Adrenal gland (tissue), 12 donors: Measurements from ENCODE around the gene EFTUD2. TPM values are rescaled to one million over a fixed set of nuclear protein-coding genes. Genes with fewer than 3 reads are reported as not detected.

Experiments used
- DNase-seq, 7 donors: peaks; one replicate each; pipeline ENCODE4 v3.0.0-alpha.2; 2019 to 2020
- H3K27ac ChIP-seq, 5 donors: fragments of 200-600 bp; sonication (generic) in 4 of 5; 1 replicate in 3 of 5; 2 replicates in 2 of 5; pipeline versions ENCODE4 v1.5.1 to v1.8.0; 2016 to 2020; ENCODE audit warnings: mild to moderate bottlenecking in 1 of 5
- H3K27me3 ChIP-seq: fragments of 200-600 bp; 2 replicates; pipeline ENCODE4 v1.8.0; 2021
- H3K36me3 ChIP-seq, 2 donors: fragments of 200-600 bp; replicated peaks in 1 of 2; 1 replicate in 1 of 2; 2 replicates in 1 of 2; pipeline versions ENCODE4 v1.5.1 to v1.8.0; 2018 to 2022
- H3K4me1 ChIP-seq, 2 donors: fragments of 200-600 bp; replicated peaks in 1 of 2; 1 replicate in 1 of 2; 2 replicates in 1 of 2; pipeline versions ENCODE4 v1.5.1 to v1.8.0; 2018 to 2021
- H3K4me3 ChIP-seq, 4 donors: fragments of 200-600 bp; sonication (generic) in 3 of 4; one replicate each; pipeline ENCODE4 v1.5.1; 2016 to 2018
- H3K9me3 ChIP-seq, 3 donors: fragments of 200-600 bp; sonication (generic) in 1 of 3; replicated peaks in 1 of 3; 1 replicate in 2 of 3; 2 replicates in 1 of 3; pipeline versions ENCODE4 v1.5.1 to v1.8.0; 2016 to 2021
- POLR2A ChIP-seq, 2 donors: fragments of 450-650 bp; IDR thresholded peaks; one replicate each; pipeline ENCODE4 v1.6.1; 2017; ENCODE audit warnings: antibody characterized with exemption in 2 of 2, mild to moderate bottlenecking in 2 of 2, moderate library complexity in 1 of 2
- WGBS, 4 donors: extraction: QIAGEN DNeasy Blood & Tissue Kit in 2 of 4; methylation state at CpG; one replicate each; pipeline versions ENCODE4 v1.1.5 to v1.1.7; 2013 to 2017; 5-methylcytosine and 5-hydroxymethylcytosine counted together
- intact Hi-C, 2 donors: fragments of 100-400 bp; cut with DNase I; formaldehyde crosslinking; loops; one replicate each; pipeline versions ENCODE4 v1.14.1 to v1.15.0; 2022 to 2023
- polyA plus RNA-seq, 3 donors: library from polyadenylated mRNA; stranded (reverse); fragments of 200-250 nt in 2 of 3; fragments of 350-450 nt in 1 of 3; fragmentation: Illumina TruSeq in 1 of 3; extraction: RNeasy Lipid Tissue Mini Kit (QIAGEN cat#74804) in 1 of 3; gene quantifications; one replicate each; pipeline ENCODE4 v1.2.3, GENCODE V29; 2013 to 2014
- total RNA-seq, 9 donors: library from RNA; depleted of rRNA in 4 of 9; stranded (reverse); fragments of >200 nt in 4 of 9; fragments of 120-200 nt in 1 of 9; fragmentation: NEBNext Ultra II Directional in 1 of 9; extraction: Animal tissue kit (Norgen Biotek cat#: 25700) in 1 of 9; gene quantifications; one replicate each; pipeline versions ENCODE4 v1.1.0 to v1.2.4, GENCODE V29; 2013 to 2023
- TF ChIP-seq, protein P1 (sequence below), 6 experiments: fragments of 450-650 bp in 4 of 6; fragments of 200-600 bp in 2 of 6; sonication (generic) in 1 of 6; IDR thresholded peaks; 1 replicate in 5 of 6; 2 replicates in 1 of 6; pipeline versions ENCODE4 v1.5.1 to v1.8.0; 2016 to 2021; ENCODE audit warnings: antibody characterized with exemption in 6 of 6, mild to moderate bottlenecking in 2 of 6, moderate library complexity in 1 of 6
- donor health status: healthy with polysubstance abuse.
- donor health status: Bipolar disorder and iron deficiency.
- donor health status: DM: yes; HTN: yes; CAD: no.
- donor health status: DM: no; HTN: no; CAD: no.
- donor health status: DM: no; HTN: no; CAD: no.
- donor health status: DM: yes; HTN: yes; CAD: no.

EFTUD2 gene
- total and polyA plus RNA-seq, 12 donors = 30.5 to 122 (median 87.2) TPM

DNA sequence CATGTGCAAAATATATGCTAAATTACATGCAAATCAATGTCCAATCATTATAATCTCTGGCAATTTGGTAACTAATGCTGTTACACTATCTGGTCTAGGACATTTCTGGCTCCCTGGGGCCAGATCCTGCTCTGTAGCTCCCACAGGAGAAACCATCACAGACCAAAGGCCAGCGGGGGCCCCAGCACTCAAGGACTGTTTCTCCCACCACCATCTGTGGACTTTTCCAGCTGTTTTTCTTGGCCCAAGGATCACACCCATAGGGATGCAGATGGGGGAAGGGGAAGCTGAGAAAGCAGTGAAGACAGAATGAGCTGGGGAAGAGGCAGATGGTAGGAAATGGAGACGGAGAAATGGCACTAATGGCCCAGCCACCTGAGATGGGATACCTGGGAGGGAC is 51.7 kb downstream of the EFTUD2 start, which contains the start of gene HIGD1B:
HIGD1B (plus strand) TSS at position 298 of the 400 bp plus-strand sequence. CDS start 270 bp downstream, outside the sequence.
- intact Hi-C loops = no loop called here
- Histone ChIP-seq H3K27ac (no peak within 1 kb of the TSS), H3K9me3 (no peaks in the 10 kb centered on the region), H3K27me3 (no peaks in the 10 kb centered on the region), H3K4me3 (no peak within 1 kb of the TSS), H3K36me3 (peaks cover 0 to 23% of the 10 kb centered on the region in 2 donors), H3K4me1 (no peaks in the 10 kb centered on the region)
- DNase-seq = no peak
- 51 to 65% (median 63%) methylated on average over 2 of the region's 2 CpGs for WGBS, 4 donors
- TF ChIP-seq, protein P1, sequence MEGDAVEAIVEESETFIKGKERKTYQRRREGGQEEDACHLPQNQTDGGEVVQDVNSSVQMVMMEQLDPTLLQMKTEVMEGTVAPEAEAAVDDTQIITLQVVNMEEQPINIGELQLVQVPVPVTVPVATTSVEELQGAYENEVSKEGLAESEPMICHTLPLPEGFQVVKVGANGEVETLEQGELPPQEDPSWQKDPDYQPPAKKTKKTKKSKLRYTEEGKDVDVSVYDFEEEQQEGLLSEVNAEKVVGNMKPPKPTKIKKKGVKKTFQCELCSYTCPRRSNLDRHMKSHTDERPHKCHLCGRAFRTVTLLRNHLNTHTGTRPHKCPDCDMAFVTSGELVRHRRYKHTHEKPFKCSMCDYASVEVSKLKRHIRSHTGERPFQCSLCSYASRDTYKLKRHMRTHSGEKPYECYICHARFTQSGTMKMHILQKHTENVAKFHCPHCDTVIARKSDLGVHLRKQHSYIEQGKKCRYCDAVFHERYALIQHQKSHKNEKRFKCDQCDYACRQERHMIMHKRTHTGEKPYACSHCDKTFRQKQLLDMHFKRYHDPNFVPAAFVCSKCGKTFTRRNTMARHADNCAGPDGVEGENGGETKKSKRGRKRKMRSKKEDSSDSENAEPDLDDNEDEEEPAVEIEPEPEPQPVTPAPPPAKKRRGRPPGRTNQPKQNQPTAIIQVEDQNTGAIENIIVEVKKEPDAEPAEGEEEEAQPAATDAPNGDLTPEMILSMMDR (IDR thresholded peaks at IDR 0.05) = no peak
- no peak for TF ChIP-seq POLR2A (IDR thresholded peaks at IDR 0.05)

DNA sequence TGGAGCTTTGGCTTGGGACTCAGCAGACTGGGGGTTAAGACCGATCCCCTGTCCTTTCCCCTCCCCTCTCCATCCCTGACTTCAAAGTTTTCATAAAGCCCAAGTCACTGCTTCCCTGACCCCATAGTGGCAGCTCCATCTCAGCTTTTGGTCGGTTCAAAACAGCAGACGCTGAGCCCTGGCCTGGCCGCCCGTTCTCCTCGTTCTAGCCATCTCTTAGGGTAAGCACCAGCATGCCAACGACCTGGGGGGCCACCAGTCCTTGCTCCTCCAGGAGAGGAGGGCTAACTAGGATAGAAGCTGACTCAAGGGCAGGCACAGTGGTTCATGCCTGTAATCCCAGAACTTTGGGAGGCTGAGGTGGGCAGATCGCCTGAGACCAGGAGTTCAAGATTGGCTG is 53.0 kb downstream of the EFTUD2 start:
- intact Hi-C loops = no loop called here
- TF ChIP-seq, protein P1 (IDR thresholded peaks at IDR 0.05) = no peak
- no peak for TF ChIP-seq POLR2A (IDR thresholded peaks at IDR 0.05)
- Histone ChIP-seq H3K27me3 (no peaks in the 10 kb centered on the region), H3K9me3 (no peaks in the 10 kb centered on the region), H3K36me3 (peaks cover 0 to 9% of the 10 kb centered on the region in 2 donors), H3K27ac (no peak overlapping the region), H3K4me3 (no peak overlapping the region), H3K4me1 (no peaks in the 10 kb centered on the region)
- DNase-seq = no peak
- 71 to 80% (median 75%) methylated on average over 7 to 8 of the region's 8 CpGs for WGBS, 4 donors

DNA sequence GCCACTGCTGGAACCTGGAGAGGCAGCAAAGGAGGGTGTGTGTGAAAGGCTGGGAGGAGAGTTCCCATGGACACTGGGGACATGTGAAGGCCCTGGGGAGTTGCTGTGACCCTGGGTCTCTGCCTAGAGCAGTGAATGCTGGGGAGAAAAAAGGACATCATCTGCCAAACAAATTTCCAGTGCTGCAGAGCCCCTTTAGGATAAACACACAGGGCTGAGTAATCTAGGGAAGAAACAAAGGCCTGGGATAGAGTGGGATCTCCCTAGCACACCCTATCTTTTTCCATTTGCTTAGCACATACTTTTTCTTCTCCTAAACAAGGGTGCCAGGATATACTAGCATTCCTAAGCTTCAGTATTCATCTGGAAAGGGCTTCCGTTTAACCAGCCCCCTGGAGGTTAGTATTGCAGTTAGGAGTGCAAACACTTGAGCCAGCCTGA is 54.8 kb downstream of the EFTUD2 start:
- no peak for TF ChIP-seq POLR2A (IDR thresholded peaks at IDR 0.05)
- TF ChIP-seq, protein P1 (IDR thresholded peaks at IDR 0.05) = no peak
- Histone ChIP-seq H3K27ac (no peak overlapping the region), H3K4me1 (no peaks in the 10 kb centered on the region), H3K36me3 (no peaks in the 10 kb centered on the region), H3K4me3 (no peak overlapping the region), H3K9me3 (no peaks in the 10 kb centered on the region), H3K27me3 (no peaks in the 10 kb centered on the region)
- intact Hi-C loops = no loop called here
- no peak for DNase-seq
- 47 to 62% (median 57%) methylated on average over 1 of the region's 1 CpG for WGBS, 4 donors

DNA sequence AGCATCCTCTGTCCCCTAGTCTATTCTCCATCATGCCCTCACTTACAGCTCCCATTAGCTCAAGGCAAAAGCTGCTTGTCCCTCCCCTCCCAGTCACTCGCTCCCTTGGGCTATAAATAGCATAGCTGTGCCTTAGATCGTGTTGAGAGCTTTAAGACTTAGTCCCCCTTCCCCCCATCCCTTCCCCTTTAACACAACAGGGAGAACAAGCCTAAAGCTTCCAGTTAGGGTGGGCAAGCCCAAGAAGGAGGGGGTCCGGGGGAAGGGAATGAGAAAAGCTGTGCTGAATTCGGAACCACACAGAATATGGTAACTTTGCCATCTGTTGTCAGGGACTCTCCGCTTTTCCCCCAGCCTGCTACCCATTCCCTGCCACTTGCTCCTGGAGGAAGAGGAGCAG is 56.5 kb downstream of the EFTUD2 start:
- TF ChIP-seq, protein P1 (IDR thresholded peaks at IDR 0.05) = no peak
- no peak for TF ChIP-seq POLR2A (IDR thresholded peaks at IDR 0.05)
- Histone ChIP-seq H3K4me3 (no peak overlapping the region), H3K36me3 (no peaks in the 10 kb centered on the region), H3K9me3 (no peaks in the 10 kb centered on the region), H3K27me3 (no peaks in the 10 kb centered on the region), H3K4me1 (no peaks in the 10 kb centered on the region), H3K27ac (no peak overlapping the region)
- 34 to 48% (median 47%) methylated on average over 5 of the region's 5 CpGs for WGBS, 4 donors
- DNase-seq = no peak
- intact Hi-C loops = no loop called here
